Germinal center (tissue), 1 donor: ENCODE data around the gene ATG9B.

Experiments
- DNase-seq: peaks from one replicate; pipeline ENCODE4 v3.0.0; 2012; ENCODE audit warnings: mixed read lengths, low spot score

The ATG9B gene

DNA sequence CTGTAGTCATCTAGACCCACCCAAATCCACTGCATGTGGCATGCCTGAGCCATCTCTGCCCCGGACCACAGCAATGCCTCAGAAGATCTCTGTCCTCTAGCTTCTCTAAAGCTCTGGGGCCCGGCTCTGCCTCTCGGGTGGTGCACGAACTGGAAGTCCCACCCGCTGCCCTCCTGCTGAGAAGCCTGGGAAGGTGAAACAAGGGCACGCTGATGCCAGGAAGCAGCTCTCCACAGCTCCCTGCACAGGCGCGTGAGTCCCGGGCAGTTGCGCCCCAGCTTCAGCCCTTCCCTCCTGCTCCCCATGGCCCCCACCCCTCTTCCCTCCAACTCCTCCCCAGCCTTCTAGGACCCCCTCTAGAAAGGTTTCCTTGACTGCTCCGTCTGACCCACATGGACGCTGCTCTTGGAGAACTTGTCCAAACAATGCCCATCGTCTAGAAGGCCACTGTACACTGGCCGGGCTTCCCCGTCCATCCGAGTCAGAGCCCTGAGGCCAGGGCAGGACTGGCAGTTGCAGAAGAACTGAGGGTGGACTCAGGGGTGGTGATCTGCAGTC lies 58.9 kb downstream of the ATG9B start:
- no peak for DNase-seq
